Stomach (tissue), 4 donors: Measurements from ENCODE around the gene GPS2.

Source experiments
- CTCF ChIP-seq, 7 experiments: fragments of 450-650 bp in 4 of 7; fragments of 200-600 bp in 3 of 7; sonication (generic) in 3 of 7; IDR thresholded peaks; one replicate each; pipeline ENCODE4 v1.5.1; 2016 to 2019; ENCODE audit warnings: antibody characterized with exemption in 7 of 7, control low read depth in 2 of 7, mild to moderate bottlenecking in 1 of 7
- EP300 ChIP-seq: sonication (generic); formaldehyde crosslinking; IDR thresholded peaks from one replicate; pipeline ENCODE4 v1.6.1; 2017; ENCODE audit warnings: antibody characterized with exemption
- POLR2A ChIP-seq, 4 donors: fragments of 450-650 bp; IDR thresholded peaks; one replicate each; pipeline ENCODE4 v1.6.1; 2016; ENCODE audit warnings: antibody characterized with exemption in 4 of 4, control low read depth in 2 of 4, mild to moderate bottlenecking in 1 of 4, moderate library complexity in 1 of 4

- no peak for TF ChIP-seq POLR2A (IDR thresholded peaks at IDR 0.05)
- TF ChIP-seq CTCF (IDR thresholded peaks at IDR 0.05), result no peak
- TF ChIP-seq EP300, result no peak
These were observed 33.5 kb upstream of the GPS2 start for GRCh38 chr17:7348478-7349242.
